Mucosa of stomach (tissue), 1 donor: Measurements from ENCODE around the gene ILDR1.
"Not testable (repeated sequence)": the region's sequence is repeated elsewhere in the genome, so short reads cannot be mapped to it uniquely, and the experiment has no call there.

Experiments used
- H3K27me3 ChIP-seq: one replicate; pipeline ENCODE4 v1.7.0; 2013; ENCODE audit warnings: mild to moderate bottlenecking, low read length; ENCODE audit not compliant: control insufficient read depth, insufficient read depth
- H3K36me3 ChIP-seq: one replicate; pipeline ENCODE4 v1.7.0; 2013; ENCODE audit warnings: low read length; ENCODE audit not compliant: control insufficient read depth, insufficient read depth
- H3K4me1 ChIP-seq: one replicate; pipeline ENCODE4 v1.7.0; 2013; ENCODE audit warnings: mild to moderate bottlenecking, low read length; ENCODE audit not compliant: control insufficient read depth, insufficient read depth
- H3K4me3 ChIP-seq: one replicate; pipeline ENCODE4 v1.7.0; 2013; ENCODE audit warnings: low read length
- H3K9ac ChIP-seq: one replicate; pipeline ENCODE4 v1.7.0; 2013; ENCODE audit warnings: mild to moderate bottlenecking, low read length, moderate library complexity
- H3K9me3 ChIP-seq: one replicate; pipeline ENCODE4 v1.7.0; 2013; ENCODE audit warnings: mild to moderate bottlenecking, low read length, moderate library complexity; ENCODE audit not compliant: control insufficient read depth
- donor health status: Pancreatic carcinoma.

ILDR1 gene

GRCh38 chr3:121958801-121959200 lies 63.2 kb downstream of the ILDR1 start:
- no peak overlapping the region for H3K4me3 ChIP-seq
- no peaks in the 10 kb centered on the region for H3K27me3 ChIP-seq
- H3K9ac ChIP-seq, result no peak overlapping the region
- H3K36me3 ChIP-seq, result no peaks in the 10 kb centered on the region
- no peaks in the 10 kb centered on the region for H3K9me3 ChIP-seq
- H3K4me1 ChIP-seq, result no peaks in the 10 kb centered on the region

DNA sequence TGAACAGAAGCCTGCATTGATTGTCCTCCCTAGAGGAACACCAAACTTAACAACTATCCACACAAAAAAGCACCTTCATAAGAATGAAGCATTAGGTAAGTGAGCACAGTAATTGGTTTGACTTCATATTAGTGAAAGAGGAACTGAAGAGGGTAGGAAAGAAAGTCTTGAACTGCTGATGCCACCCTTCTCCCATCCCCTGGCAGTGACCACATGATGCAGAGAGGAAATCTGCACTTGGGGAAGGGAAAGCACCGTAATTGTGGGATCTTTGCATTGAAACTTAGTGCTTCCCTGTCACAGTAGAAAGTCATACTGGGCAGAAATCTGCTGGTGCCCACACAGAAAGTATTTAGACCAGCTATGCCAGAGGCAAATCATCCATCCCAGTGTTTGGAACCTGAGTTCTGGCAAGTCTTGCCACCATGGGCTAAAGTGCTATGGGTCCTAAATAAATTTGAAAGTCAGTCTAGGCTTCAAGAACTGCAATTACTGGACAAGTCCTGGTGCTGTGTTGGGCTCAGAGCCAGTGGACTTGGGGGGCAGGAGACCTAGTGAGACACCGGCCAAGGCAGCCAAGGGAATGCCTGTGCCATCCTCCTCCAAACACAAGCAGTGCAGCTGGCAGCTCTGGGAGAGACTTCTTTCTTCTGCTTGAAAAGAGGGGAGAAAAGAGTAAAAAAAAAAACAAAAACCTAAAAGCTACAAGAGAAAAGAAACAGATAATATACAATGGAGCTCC lies 64.2 kb downstream of the ILDR1 start:
- H3K9ac ChIP-seq, result no peak overlapping the region
- no peaks in the 10 kb centered on the region for H3K9me3 ChIP-seq
- no peaks in the 10 kb centered on the region for H3K36me3 ChIP-seq
- H3K27me3 ChIP-seq, result no peaks in the 10 kb centered on the region
- no peak overlapping the region for H3K4me3 ChIP-seq
- H3K4me1 ChIP-seq, result no peaks in the 10 kb centered on the region

GRCh38 chr3:121956363-121956762 lies 65.7 kb downstream of the ILDR1 start:
- H3K4me3 ChIP-seq, result no peak overlapping the region
- no peaks in the 10 kb centered on the region for H3K4me1 ChIP-seq
- no peaks in the 10 kb centered on the region for H3K9me3 ChIP-seq
- H3K36me3 ChIP-seq, result no peaks in the 10 kb centered on the region
- no peaks in the 10 kb centered on the region for H3K27me3 ChIP-seq
- no peak overlapping the region for H3K9ac ChIP-seq

DNA sequence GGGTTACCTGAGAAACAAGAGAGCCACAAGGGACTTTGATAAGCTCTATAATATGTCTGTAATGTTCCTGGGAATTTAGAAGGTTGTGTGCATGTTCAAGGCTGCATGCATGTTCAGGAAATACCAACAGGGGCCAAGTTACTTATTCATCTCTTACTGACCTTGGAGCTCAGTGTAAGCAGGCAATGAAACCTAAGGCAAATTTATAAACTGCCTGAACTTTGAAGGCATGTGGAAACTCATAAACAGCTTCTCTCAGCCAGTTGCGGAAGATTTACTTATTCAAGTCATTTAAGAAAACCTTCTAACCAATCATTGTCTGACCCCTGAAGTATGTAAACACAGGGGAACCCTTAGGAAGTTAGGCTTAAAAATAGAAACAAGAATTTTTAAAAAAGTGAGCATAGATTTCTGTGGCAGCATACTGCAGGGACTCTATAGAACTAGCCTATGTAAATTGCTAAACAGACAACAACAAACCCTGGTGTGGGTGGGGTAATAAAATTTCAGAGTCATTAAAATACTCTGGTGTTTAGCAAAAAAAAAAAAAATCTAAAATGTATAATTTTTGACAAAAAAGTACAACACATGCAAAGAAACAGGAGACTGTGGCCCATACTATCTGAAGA lies 70.6 kb downstream of the ILDR1 start:
- Histone ChIP-seq H3K36me3 (no peaks in the 10 kb centered on the region), H3K4me1 (no peaks in the 10 kb centered on the region), H3K9ac (no peak overlapping the region), H3K27me3 (no peaks in the 10 kb centered on the region), H3K4me3 (no peak overlapping the region), H3K9me3 (no peaks in the 10 kb centered on the region)

GRCh38 chr3:121948641-121949040 lies 73.4 kb downstream of the ILDR1 start:
- no peaks in the 10 kb centered on the region for H3K36me3 ChIP-seq
- no peak overlapping the region for H3K9ac ChIP-seq
- H3K9me3 ChIP-seq, result no peaks in the 10 kb centered on the region
- H3K27me3 ChIP-seq, result no peaks in the 10 kb centered on the region
- H3K4me3 ChIP-seq, result no peak overlapping the region
- H3K4me1 ChIP-seq, result no peaks in the 10 kb centered on the region

DNA sequence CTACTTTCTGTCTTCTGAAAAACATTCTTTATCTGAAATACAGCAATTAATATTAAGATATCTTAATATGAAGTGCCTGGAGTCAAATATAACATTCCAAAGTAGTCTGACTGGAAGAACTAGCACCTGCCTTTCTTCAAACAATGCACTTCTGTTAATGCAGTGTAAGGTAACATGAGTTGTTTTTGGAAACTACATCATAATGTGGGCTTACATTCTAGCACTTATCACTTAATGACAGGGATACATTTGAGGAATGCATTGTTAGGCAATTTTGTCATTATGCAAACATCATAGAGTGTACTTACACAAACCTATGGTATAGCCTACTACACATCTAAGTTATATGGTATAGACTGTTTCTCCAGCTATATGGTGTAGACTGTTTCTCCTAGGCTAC lies 78.6 kb downstream of the ILDR1 start:
- peaks cover 6% of the 10 kb centered on the region for H3K4me1 ChIP-seq
- no peaks in the 10 kb centered on the region for H3K9me3 ChIP-seq
- no peaks in the 10 kb centered on the region for H3K27me3 ChIP-seq

DNA sequence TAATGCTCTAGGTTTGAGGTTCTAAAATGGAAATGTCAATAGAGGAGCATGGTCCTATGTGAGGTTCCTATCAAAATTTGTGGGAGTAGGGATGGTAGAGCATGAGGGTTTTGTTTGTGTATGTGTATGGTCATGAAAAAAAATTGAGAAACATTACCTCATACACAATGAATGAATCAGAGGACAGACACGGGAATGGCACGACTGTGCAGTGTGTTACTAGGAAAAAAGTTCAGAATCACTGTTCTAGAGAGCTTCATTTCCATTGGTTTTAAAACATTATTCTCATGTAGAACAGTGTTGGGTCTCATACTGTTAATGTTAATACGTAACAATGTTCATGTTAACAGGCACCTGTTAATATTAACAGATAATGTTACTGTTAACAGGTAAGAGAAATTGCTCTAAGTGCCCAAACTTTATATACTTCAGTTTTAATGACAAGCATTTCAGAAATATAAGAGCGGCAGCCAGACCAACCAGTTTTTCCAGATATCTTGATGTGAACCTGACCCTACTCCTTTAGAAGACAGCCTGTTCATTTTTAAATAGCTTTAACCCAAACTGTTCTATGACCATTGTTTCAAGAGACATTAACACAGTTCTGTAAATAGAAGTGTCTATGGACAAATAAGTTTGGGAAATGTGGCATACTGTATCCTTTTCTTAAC lies 79.8 kb downstream of the ILDR1 start:
- H3K9ac ChIP-seq, result no peak overlapping the region
- no peaks in the 10 kb centered on the region for H3K27me3 ChIP-seq
- H3K4me1 ChIP-seq, result peaks cover 6% of the 10 kb centered on the region
- no peaks in the 10 kb centered on the region for H3K36me3 ChIP-seq
- no peaks in the 10 kb centered on the region for H3K9me3 ChIP-seq
- H3K4me3 ChIP-seq, result no peak overlapping the region

More for the DNA sequence above, 78.6 kb downstream of the ILDR1 start:
- H3K36me3 ChIP-seq, result no peaks in the 10 kb centered on the region
- no peak overlapping the region for H3K9ac ChIP-seq
- no peak overlapping the region for H3K4me3 ChIP-seq

DNA sequence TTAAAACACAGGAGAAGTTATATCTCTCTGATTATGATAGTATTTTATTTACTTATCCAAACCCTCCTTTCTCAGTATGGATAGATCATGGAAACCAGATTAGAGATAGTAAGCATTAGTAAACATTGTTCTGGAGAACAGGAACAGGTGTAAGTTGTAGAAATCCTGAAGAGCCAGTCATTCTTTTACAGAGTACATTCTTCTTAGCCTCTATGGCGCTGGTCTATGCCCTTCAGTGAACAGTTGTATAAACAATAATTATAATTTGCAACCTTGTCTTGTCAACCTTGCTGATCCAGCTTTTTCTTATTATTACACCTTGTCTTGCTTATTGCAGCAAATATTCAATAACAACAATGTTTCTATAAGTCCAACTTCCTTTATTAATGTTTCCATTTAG lies 80.5 kb downstream of the ILDR1 start:
- Histone ChIP-seq H3K9me3 (no peaks in the 10 kb centered on the region), H3K4me3 (no peak overlapping the region), H3K4me1 (peaks cover 6% of the 10 kb centered on the region), H3K27me3 (no peaks in the 10 kb centered on the region), H3K9ac (no peak overlapping the region), H3K36me3 (no peaks in the 10 kb centered on the region)

DNA sequence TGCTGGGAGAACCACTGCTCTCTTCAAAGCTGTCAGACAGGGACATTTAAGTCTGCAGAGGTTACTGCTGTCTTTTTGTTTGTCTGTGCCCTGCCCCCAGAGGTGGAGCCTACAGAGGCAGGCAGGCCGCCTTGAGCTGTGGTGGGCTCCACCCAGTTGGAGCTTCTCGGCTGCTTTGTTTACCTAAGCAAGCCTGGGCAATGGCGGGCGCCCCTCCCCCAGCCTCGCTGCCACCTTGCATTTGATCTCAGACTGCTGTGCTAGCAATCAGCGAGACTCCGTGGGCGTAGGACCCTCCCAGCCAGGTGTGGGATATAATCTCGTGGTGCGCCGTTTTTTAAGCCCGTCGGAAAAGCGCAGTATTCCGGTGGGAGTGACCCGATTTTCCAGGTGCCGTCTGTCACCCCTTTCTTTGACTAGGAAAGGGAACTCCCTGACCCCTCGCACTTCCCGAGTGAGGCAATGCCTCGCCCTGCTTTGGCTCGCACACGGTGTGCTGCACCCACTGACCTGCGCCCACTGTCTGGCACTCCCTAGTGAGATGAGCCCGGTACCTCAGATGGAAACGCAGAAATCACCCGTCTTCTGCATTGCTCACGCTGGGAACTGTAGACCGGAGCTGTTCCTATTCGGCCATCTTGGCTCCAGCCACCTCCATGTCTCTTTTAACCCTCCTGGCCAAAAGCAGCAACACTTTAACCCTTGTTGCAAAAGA lies 83.7 kb downstream of the ILDR1 start:
- H3K9me3 ChIP-seq, H3K4me3 ChIP-seq, H3K27me3 ChIP-seq, H3K36me3 ChIP-seq, H3K9ac ChIP-seq, H3K4me1 ChIP-seq: not testable (repeated sequence)
